RWPE2 (cell line): ENCODE measurements around the gene PLIN4.

Experiments used
- ATAC-seq: fragments of 200-7000 bp; cut with Tn5 transposase; 3 replicates; pipeline ENCODE4 v1.9.1; 2021; ENCODE audit warnings: low read depth
- DNase-seq: peaks from one replicate; pipeline ENCODE4 v3.0.0-alpha.2; 2020; ENCODE audit warnings: low spot score
- H3K27ac ChIP-seq: fragments of 450-650 bp; 2 replicates; pipeline ENCODE4 v1.5.1; 2017; ENCODE audit warnings: mild to moderate bottlenecking; ENCODE audit not compliant: poor library complexity, severe bottlenecking
- H3K27me3 ChIP-seq: fragments of 250-450 bp; sonication (Bioruptor Pico); 2 replicates; pipeline ENCODE4 v1.5.1; 2021; ENCODE audit warnings: mild to moderate bottlenecking, moderate library complexity; ENCODE audit not compliant: insufficient read depth, poor library complexity, severe bottlenecking
- H3K36me3 ChIP-seq: fragments of 250-450 bp; sonication (Bioruptor Pico); 2 replicates; pipeline ENCODE4 v1.5.1; 2020; ENCODE audit warnings: low read depth, mild to moderate bottlenecking, moderate library complexity
- H3K4me1 ChIP-seq: fragments of 250-450 bp; sonication (Bioruptor Pico); 2 replicates; pipeline ENCODE4 v1.5.1; 2021; ENCODE audit warnings: mild to moderate bottlenecking, moderate library complexity; ENCODE audit not compliant: insufficient read depth, poor library complexity, severe bottlenecking
- H3K4me3 ChIP-seq: fragments of 250-450 bp; sonication (Bioruptor Pico); 2 replicates; pipeline ENCODE4 v1.5.1; 2021; ENCODE audit warnings: mild to moderate bottlenecking, moderate library complexity; ENCODE audit not compliant: severe bottlenecking
- H3K9me3 ChIP-seq: fragments of 250-450 bp; sonication (Bioruptor Pico); 2 replicates; pipeline ENCODE4 v1.5.1; 2021; ENCODE audit warnings: mild to moderate bottlenecking, moderate library complexity; ENCODE audit not compliant: severe bottlenecking
- CTCF ChIP-seq: fragments of 450-650 bp; IDR thresholded peaks from one replicate; pipeline ENCODE4 v1.5.1; 2017; ENCODE audit warnings: mild to moderate bottlenecking, moderate library complexity; ENCODE audit not compliant: poor library complexity, severe bottlenecking

The PLIN4 gene

GRCh38 chr19:4487572-4487971, 30.7 kb downstream of the PLIN4 start:
- DNase-seq: no peak
- TF ChIP-seq CTCF: no peak
- H3K36me3 ChIP-seq: peaks cover 31% of the 10 kb centered on the region
- no peak overlapping the region for H3K27ac ChIP-seq
- ATAC-seq: no peak
- H3K9me3 ChIP-seq: no peaks in the 10 kb centered on the region
- no peak overlapping the region for H3K4me3 ChIP-seq
- H3K4me1 ChIP-seq: no peaks in the 10 kb centered on the region
- no peaks in the 10 kb centered on the region for H3K27me3 ChIP-seq

GRCh38 chr19:4483385-4483784, 34.9 kb downstream of the PLIN4 start:
- Histone ChIP-seq H3K9me3 (no peaks in the 10 kb centered on the region), H3K27me3 (no peaks in the 10 kb centered on the region), H3K36me3 (peaks cover 12% of the 10 kb centered on the region), H3K4me3 (no peak overlapping the region), H3K27ac (no peak overlapping the region), H3K4me1 (no peaks in the 10 kb centered on the region)
- ATAC-seq: no peak
- TF ChIP-seq CTCF: no peak
- DNase-seq: no peak

- peaks cover 16% of the 10 kb centered on the region for H3K36me3 ChIP-seq
- H3K27ac ChIP-seq: no peak overlapping the region
- no peaks in the 10 kb centered on the region for H3K27me3 ChIP-seq
- DNase-seq: no peak
- no peak for ATAC-seq
- no peak overlapping the region for H3K4me3 ChIP-seq
- H3K9me3 ChIP-seq: no peaks in the 10 kb centered on the region
- TF ChIP-seq CTCF: no peak
- H3K4me1 ChIP-seq: no peaks in the 10 kb centered on the region
Measured at GRCh38 chr19:4482721-4483364, 35.4 kb downstream of the PLIN4 start.

- H3K27ac ChIP-seq: no peak overlapping the region
- no peaks in the 10 kb centered on the region for H3K9me3 ChIP-seq
- no peak overlapping the region for H3K4me3 ChIP-seq
- H3K27me3 ChIP-seq: no peaks in the 10 kb centered on the region
- TF ChIP-seq CTCF: no peak
- no peak for DNase-seq
- H3K36me3 ChIP-seq: peaks cover 16% of the 10 kb centered on the region
- no peaks in the 10 kb centered on the region for H3K4me1 ChIP-seq
- no peak for ATAC-seq
Measured at GRCh38 chr19:4477034-4477801, 41.1 kb downstream of the PLIN4 start.
